ENCODE results near the gene KCNJ8.

KCNJ8 gene

GRCh38 chr12:21809100-21809499, 34.6 kb upstream of the KCNJ8 start:
- no peaks in the 10 kb centered on the region for H3K27me3 ChIP-seq (ENCODE audit: insufficient read depth, poor library complexity, severe bottlenecking)
- no peaks in the 10 kb centered on the region for H3K36me3 ChIP-seq (ENCODE audit: low read depth)
- no peak for ATAC-seq (ENCODE audit: low read depth)
- TF ChIP-seq CTCF (IDR thresholded peaks at IDR 0.05; ENCODE audit: poor library complexity, severe bottlenecking) = no peak
- no peak for DNase-seq (ENCODE audit: low spot score)
- no peak overlapping the region for H3K27ac ChIP-seq (ENCODE audit: poor library complexity, severe bottlenecking)
- H3K4me1 ChIP-seq (ENCODE audit: insufficient read depth, poor library complexity, severe bottlenecking) = no peaks in the 10 kb centered on the region
- H3K9me3 ChIP-seq (ENCODE audit: severe bottlenecking) = no peaks in the 10 kb centered on the region
- no peak overlapping the region for H3K4me3 ChIP-seq (ENCODE audit: severe bottlenecking)

- no peaks in the 10 kb centered on the region for H3K36me3 ChIP-seq (ENCODE audit: low read depth)
- ATAC-seq (ENCODE audit: low read depth) = no peak
- no peaks in the 10 kb centered on the region for H3K4me1 ChIP-seq (ENCODE audit: insufficient read depth, poor library complexity, severe bottlenecking)
- TF ChIP-seq CTCF (IDR thresholded peaks at IDR 0.05; ENCODE audit: poor library complexity, severe bottlenecking) = no peak
- no peaks in the 10 kb centered on the region for H3K9me3 ChIP-seq (ENCODE audit: severe bottlenecking)
- no peak overlapping the region for H3K27ac ChIP-seq (ENCODE audit: poor library complexity, severe bottlenecking)
- DNase-seq (ENCODE audit: low spot score) = no peak
- no peaks in the 10 kb centered on the region for H3K27me3 ChIP-seq (ENCODE audit: insufficient read depth, poor library complexity, severe bottlenecking)
- H3K4me3 ChIP-seq (ENCODE audit: severe bottlenecking) = no peak overlapping the region
Measured at GRCh38 chr12:21806255-21806654, 31.7 kb upstream of the KCNJ8 start.

- Histone ChIP-seq H3K36me3 (ENCODE audit: low read depth) (no peaks in the 10 kb centered on the region), H3K27ac (ENCODE audit: poor library complexity, severe bottlenecking) (no peak overlapping the region), H3K4me3 (ENCODE audit: severe bottlenecking) (no peak overlapping the region), H3K27me3 (ENCODE audit: insufficient read depth, poor library complexity, severe bottlenecking) (no peaks in the 10 kb centered on the region), H3K9me3 (ENCODE audit: severe bottlenecking) (no peaks in the 10 kb centered on the region), H3K4me1 (ENCODE audit: insufficient read depth, poor library complexity, severe bottlenecking) (no peaks in the 10 kb centered on the region)
- TF ChIP-seq CTCF (IDR thresholded peaks at IDR 0.05; ENCODE audit: poor library complexity, severe bottlenecking) = no peak
- DNase-seq (ENCODE audit: low spot score) (no peak), ATAC-seq (ENCODE audit: low read depth) (no peak)
Measured at GRCh38 chr12:21801522-21802288, 27.2 kb upstream of the KCNJ8 start.

- Histone ChIP-seq H3K27me3 (ENCODE audit: insufficient read depth, poor library complexity, severe bottlenecking) (no peaks in the 10 kb centered on the region), H3K9me3 (ENCODE audit: severe bottlenecking) (no peaks in the 10 kb centered on the region), H3K27ac (ENCODE audit: poor library complexity, severe bottlenecking) (no peak overlapping the region), H3K4me3 (ENCODE audit: severe bottlenecking) (no peak overlapping the region), H3K36me3 (ENCODE audit: low read depth) (no peaks in the 10 kb centered on the region), H3K4me1 (ENCODE audit: insufficient read depth, poor library complexity, severe bottlenecking) (no peaks in the 10 kb centered on the region)
- DNase-seq (ENCODE audit: low spot score) (no peak), ATAC-seq (ENCODE audit: low read depth) (no peak)
- no peak for TF ChIP-seq CTCF (IDR thresholded peaks at IDR 0.05; ENCODE audit: poor library complexity, severe bottlenecking)
Measured at GRCh38 chr12:21800011-21800410, 25.5 kb upstream of the KCNJ8 start.

GRCh38 chr12:21797539-21797938, 23.0 kb upstream of the KCNJ8 start:
- DNase-seq (ENCODE audit: low spot score) (no peak), ATAC-seq (ENCODE audit: low read depth) (no peak)
- no peaks in the 10 kb centered on the region for H3K9me3 ChIP-seq (ENCODE audit: severe bottlenecking)
- no peak overlapping the region for H3K27ac ChIP-seq (ENCODE audit: poor library complexity, severe bottlenecking)
- H3K4me1 ChIP-seq (ENCODE audit: insufficient read depth, poor library complexity, severe bottlenecking) = no peaks in the 10 kb centered on the region
- H3K27me3 ChIP-seq (ENCODE audit: insufficient read depth, poor library complexity, severe bottlenecking) = no peaks in the 10 kb centered on the region
- no peak overlapping the region for H3K4me3 ChIP-seq (ENCODE audit: severe bottlenecking)
- H3K36me3 ChIP-seq (ENCODE audit: low read depth) = no peaks in the 10 kb centered on the region
- TF ChIP-seq CTCF (IDR thresholded peaks at IDR 0.05; ENCODE audit: poor library complexity, severe bottlenecking) = no peak

Data from RWPE2 (cell line).